ENCODE data around the gene AGPAT4. TPM values are rescaled to one million over a fixed set of nuclear protein-coding genes. Genes with fewer than 3 reads are reported as not detected.

The AGPAT4 gene
- total RNA-seq, 1 experiment from 2014 or later, result 15.5 TPM

- Histone ChIP-seq H3K4me1 (ENCODE audit: control insufficient read depth in 1 of 2, insufficient read depth in 2 of 2, low read length in 2 of 2) (no peaks in the 10 kb centered on the region), H3K9me3 (ENCODE audit: control insufficient read depth in 1 of 2, insufficient read depth in 1 of 2, low read depth in 1 of 2, low read length in 2 of 2) (no peaks in the 10 kb centered on the region), H4K20me1 (ENCODE audit: insufficient read depth) (no peaks in the 10 kb centered on the region), H3K79me2 (ENCODE audit: insufficient read depth, low read length) (no peaks in the 10 kb centered on the region), H3K27me3 (ENCODE audit: insufficient read depth, low read length) (no peaks in the 10 kb centered on the region), H3K9ac (ENCODE audit: low read length) (no peak overlapping the region), H3K27ac (ENCODE audit: low read depth, low read length) (no peak overlapping the region), H3K36me3 (ENCODE audit: control insufficient read depth in 1 of 2, insufficient read depth in 2 of 2, low read length in 2 of 2) (no peaks in the 10 kb centered on the region), H3K4me3 (replicated peaks in 1 of 2; ENCODE audit: low read depth in 1 of 2, low read length in 2 of 2) (no peak overlapping the region), H3K4me2 (ENCODE audit: low read length) (no peak overlapping the region), H3K9me2 (ENCODE audit: insufficient read depth) (no peaks in the 10 kb centered on the region), H2AFZ (ENCODE audit: low read depth, low read length, poor library complexity, severe bottlenecking) (no peak overlapping the region)
- no TSS peak for BruUV-seq (replicated peaks)
- DNase-seq (ENCODE audit: low read depth, low spot score) (no peak), ATAC-seq (no peak)
- ChIA-PET CTCF (no interaction called here), POLR2A (no interaction called here), RAD21 (ENCODE audit: low non-redundant PET in 1 of 2, low total read pairs in 2 of 2, uncharacterized antibody in 2 of 2, unreplicated experiment in 2 of 2) (no interaction called here)
- TF ChIP-seq ATF3 (IDR thresholded peaks at IDR 0.05) (no peak), ELF1 (IDR thresholded peaks at IDR 0.05; ENCODE audit: borderline replicate concordance, low read depth) (no peak), SP1 (IDR thresholded peaks at IDR 0.05; ENCODE audit: low read depth) (no peak), CTCF (IDR thresholded peaks at IDR 0.05 in 2 of 3, conservative IDR thresholded peaks at IDR 0.05 in 1 of 3; ENCODE audit: borderline replicate concordance in 1 of 3, insufficient read depth in 1 of 3, low read depth in 2 of 3, low read length in 2 of 3) (no peak), EZH2phosphoT487 (IDR thresholded peaks at IDR 0.05; ENCODE audit: borderline replicate concordance) (no peak), POLR2A (IDR thresholded peaks at IDR 0.05; ENCODE audit: borderline replicate concordance, extremely low read depth, insufficient read depth, insufficient read length) (no peak), CEBPB (IDR thresholded peaks at IDR 0.05; ENCODE audit: low read depth) (no peak), ZBTB33 (IDR thresholded peaks at IDR 0.05; ENCODE audit: extremely low read depth, insufficient replicate concordance, low read length) (no peak), EGR1 (IDR thresholded peaks at IDR 0.05; ENCODE audit: low read depth) (no peak), FOSL1 (IDR thresholded peaks at IDR 0.05; ENCODE audit: low read depth) (no peak), EZH2 (IDR thresholded peaks at IDR 0.05) (no peak)
- intact Hi-C loops (cut with micrococcal nuclease), result no loop called here
Observed at GRCh38 chr6:161251345-161251744, 22.5 kb downstream of the AGPAT4 start.

All from HCT116 (cell line).